HK-2 (cell line): ENCODE data around the gene ERV3-1.
"Not testable (repeated sequence)": the region's sequence is repeated elsewhere in the genome, so short reads cannot be mapped to it uniquely, and the experiment has no call there.

Source experiments
- DNase-seq: peaks from one replicate; pipeline ENCODE4 v3.0.0-alpha.2; 2018; ENCODE audit not compliant: unreplicated experiment

ERV3-1 gene

GRCh38 chr7:65006094-65006992 lies at the start of gene ERV3-1:
TSS of gene ERV3-1 (minus strand) at chr7:65006687. CDS start at chr7:64993026, 13,661 bp downstream.
- peak; percentile 95 for DNase-seq

GRCh38 chr7:65055786-65056185 lies 49.3 kb upstream of the ERV3-1 start:
- DNase-seq = not testable (repeated sequence)

GRCh38 chr7:65054466-65054994 lies 48.0 kb upstream of the ERV3-1 start:
- not testable (repeated sequence) for DNase-seq

GRCh38 chr7:65051654-65052053 lies 45.2 kb upstream of the ERV3-1 start:
- not testable (repeated sequence) for DNase-seq

GRCh38 chr7:65051139-65051538 lies 44.7 kb upstream of the ERV3-1 start:
- DNase-seq = not testable (repeated sequence)

- DNase-seq = not testable (repeated sequence)
Measured at GRCh38 chr7:65046329-65046728, 39.8 kb upstream of the ERV3-1 start.

GRCh38 chr7:65045589-65045988 lies 39.1 kb upstream of the ERV3-1 start:
- DNase-seq = not testable (repeated sequence)

- DNase-seq = peak; percentile 53
Measured at GRCh38 chr7:65038767-65039166, 32.3 kb upstream of the ERV3-1 start.

GRCh38 chr7:65037740-65038688 lies 31.5 kb upstream of the ERV3-1 start:
- peak; percentile 96 for DNase-seq

- not testable (repeated sequence) for DNase-seq
Measured at GRCh38 chr7:65036526-65036925, 30.0 kb upstream of the ERV3-1 start.

- DNase-seq = not testable (repeated sequence)
Measured at GRCh38 chr7:65035469-65035868, 29.0 kb upstream of the ERV3-1 start.

- peak; percentile 14 for DNase-seq
Measured at GRCh38 chr7:65034120-65034782, 27.8 kb upstream of the ERV3-1 start.

- not testable (repeated sequence) for DNase-seq
Measured at GRCh38 chr7:65033391-65033790, 26.9 kb upstream of the ERV3-1 start.

GRCh38 chr7:65025023-65025422 lies 18.5 kb upstream of the ERV3-1 start:
- DNase-seq = not testable (repeated sequence)

- not testable (repeated sequence) for DNase-seq
Measured at GRCh38 chr7:65020978-65021377, 14.5 kb upstream of the ERV3-1 start.

GRCh38 chr7:65009881-65010280 lies 3.4 kb upstream of the ERV3-1 start:
- DNase-seq = not testable (repeated sequence)

GRCh38 chr7:65009394-65009793 lies 2.9 kb upstream of the ERV3-1 start:
- not testable (repeated sequence) for DNase-seq

GRCh38 chr7:65007036-65007435 lies 549 bp upstream of the ERV3-1 start:
- not testable (repeated sequence) for DNase-seq

- no peak for DNase-seq
Measured at GRCh38 chr7:65004575-65004974, 1.9 kb downstream of the ERV3-1 start.

GRCh38 chr7:65002972-65003585 lies 3.4 kb downstream of the ERV3-1 start:
- DNase-seq = no peak

- DNase-seq = no peak
Measured at GRCh38 chr7:65001291-65001814, 5.1 kb downstream of the ERV3-1 start.
